Muscle of arm (tissue), 12 donors: ENCODE measurements around the gene MAST2. TPM values are rescaled to one million over a fixed set of nuclear protein-coding genes. Genes with fewer than 3 reads are reported as not detected.
"Not testable (repeated sequence)": the region's sequence is repeated elsewhere in the genome, so short reads cannot be mapped to it uniquely, and the experiment has no call there.

Experiments
- DNase-seq: peaks from one replicate; pipeline ENCODE4 v3.0.0-alpha.2; 2013
- polyA plus RNA-seq, 12 donors: library from polyadenylated mRNA; unstranded; fragments of 120-200 nt; gene quantifications; one replicate each; pipeline ENCODE4 v1.2.1, GENCODE V29; 2013; ENCODE audit not compliant: insufficient read length in 12 of 12

MAST2 gene
- polyA plus RNA-seq, 12 donors = 62.1 to 98.1 (median 78.3) TPM; not detected in 1

GRCh38 chr1:45857101-45857700, 53.8 kb downstream of the MAST2 start:
- no peak for DNase-seq

- not testable (repeated sequence) for DNase-seq
Measured at GRCh38 chr1:45857755-45858492, 54.5 kb downstream of the MAST2 start.

GRCh38 chr1:45859221-45859620, 55.8 kb downstream of the MAST2 start:
- DNase-seq = no peak

- DNase-seq = no peak
Measured at GRCh38 chr1:45862008-45862407, 58.6 kb downstream of the MAST2 start.

DNA sequence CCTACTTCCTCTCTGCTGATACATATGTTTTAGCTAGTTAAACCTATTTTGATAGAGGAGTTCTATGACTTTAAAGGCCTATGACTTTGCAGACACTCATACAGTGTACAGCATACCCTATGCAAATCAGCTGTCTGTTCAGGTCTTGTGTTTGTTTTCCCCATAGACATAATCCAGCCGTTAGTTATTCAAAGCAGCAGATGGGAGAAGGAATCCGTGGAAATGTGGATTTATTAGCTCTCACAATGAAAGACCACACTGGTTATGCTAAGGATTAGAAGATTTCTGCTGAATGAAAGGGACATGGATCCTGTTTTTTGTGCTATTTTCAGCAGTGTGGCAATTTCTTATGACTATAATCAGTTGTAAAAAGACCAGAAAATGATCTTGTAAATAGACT, 59.8 kb downstream of the MAST2 start:
- no peak for DNase-seq

- DNase-seq = no peak
Measured at GRCh38 chr1:45864167-45865106, 61.0 kb downstream of the MAST2 start.

- no peak for DNase-seq
Measured at GRCh38 chr1:45867697-45868348, 64.4 kb downstream of the MAST2 start.

GRCh38 chr1:45868861-45869260, 65.4 kb downstream of the MAST2 start:
- DNase-seq = no peak

DNA sequence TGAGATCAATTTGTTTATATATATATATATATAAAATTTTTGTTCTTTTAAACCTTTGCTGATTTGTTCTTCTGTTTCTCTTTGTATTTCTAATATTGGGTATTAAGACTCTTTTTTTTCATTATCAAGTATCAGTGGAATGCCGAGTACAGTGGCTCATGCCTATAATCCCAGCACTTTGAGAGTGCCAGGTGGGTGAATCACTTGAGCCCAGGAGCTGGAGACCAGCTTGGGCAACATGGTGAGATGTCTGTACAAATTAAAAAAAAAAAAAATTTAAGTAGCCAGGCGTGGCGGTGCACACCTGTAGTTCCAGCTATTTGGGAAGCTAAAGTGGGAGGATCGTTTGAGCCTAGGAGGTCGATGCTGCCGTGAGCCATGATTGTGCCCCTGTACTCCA, 67.1 kb downstream of the MAST2 start:
- DNase-seq = no peak

DNA sequence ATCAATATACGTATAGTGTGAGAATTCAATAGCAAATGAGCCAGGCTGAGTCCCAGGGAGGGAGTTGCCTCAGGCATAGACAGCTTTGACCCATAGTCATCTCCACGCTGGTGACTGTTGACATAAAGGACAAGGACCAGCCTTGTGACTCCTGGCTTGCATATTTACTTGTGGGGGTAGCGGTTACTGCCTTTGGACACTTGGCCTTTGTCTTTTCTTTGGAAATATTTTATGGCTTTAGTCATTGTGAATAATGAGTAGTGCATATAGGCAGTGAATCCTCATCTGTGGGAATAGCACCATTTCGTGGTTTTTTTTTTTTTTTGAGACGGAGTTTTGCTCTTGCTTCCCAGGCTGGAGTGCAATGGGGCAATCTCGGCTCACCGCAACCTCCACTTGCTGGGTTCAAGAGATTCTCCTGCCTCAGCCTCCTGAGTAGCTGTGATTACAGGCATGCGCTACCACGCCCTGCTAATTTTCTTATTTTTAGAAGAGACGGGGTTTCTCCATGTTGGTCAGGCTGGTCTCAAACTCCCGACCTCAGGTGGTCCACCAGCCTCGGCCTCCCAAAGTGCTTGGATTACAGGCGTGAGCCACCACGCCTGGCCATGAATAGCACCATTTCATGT, 68.9 kb downstream of the MAST2 start:
- DNase-seq = not testable (repeated sequence)

- DNase-seq = no peak
Measured at GRCh38 chr1:45876000-45876617, 72.7 kb downstream of the MAST2 start.

DNA sequence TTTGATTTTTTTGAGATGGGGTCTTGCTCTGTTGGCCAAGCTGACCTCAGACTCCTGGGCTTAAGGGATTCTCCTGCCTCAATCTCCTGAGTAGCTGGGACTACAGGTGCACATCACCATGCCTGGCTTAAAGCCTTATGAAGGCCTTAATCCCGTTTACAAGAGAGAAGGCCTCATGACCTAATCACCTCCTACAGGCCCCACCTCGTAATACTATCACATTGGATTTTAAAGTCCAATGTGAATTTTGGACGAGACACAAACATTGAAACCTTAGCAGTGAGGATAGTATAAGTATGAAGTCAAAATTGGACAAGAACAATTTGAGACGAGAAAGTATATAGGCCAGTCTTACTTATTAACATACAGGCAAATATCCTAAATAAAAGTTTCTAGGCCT, 73.9 kb downstream of the MAST2 start:
- no peak for DNase-seq

GRCh38 chr1:45879885-45880598, 76.6 kb downstream of the MAST2 start:
- no peak for DNase-seq

- DNase-seq = no peak
Measured at GRCh38 chr1:45880930-45881329, 77.5 kb downstream of the MAST2 start.

- no peak for DNase-seq
Measured at GRCh38 chr1:45883658-45884057, 80.2 kb downstream of the MAST2 start.

DNA sequence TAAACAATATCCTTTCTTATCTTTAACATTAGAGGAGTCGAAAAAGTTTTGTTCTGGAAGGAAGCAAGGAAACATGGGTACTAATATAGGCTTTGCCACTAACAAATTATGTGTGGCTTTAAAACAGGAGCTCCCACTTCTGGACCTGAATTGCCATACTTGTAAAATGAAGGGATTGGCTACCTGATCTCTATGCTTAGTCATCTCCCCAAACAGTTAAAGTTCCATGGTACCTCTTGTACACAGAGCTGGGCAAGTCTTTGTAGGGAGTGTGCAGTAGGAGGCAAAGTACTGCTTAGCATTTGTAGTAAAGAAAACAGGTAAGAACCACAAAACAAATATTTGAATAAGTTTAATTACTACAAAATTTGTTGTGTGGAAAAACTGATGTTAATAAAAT, 81.3 kb downstream of the MAST2 start:
- no peak for DNase-seq

DNA sequence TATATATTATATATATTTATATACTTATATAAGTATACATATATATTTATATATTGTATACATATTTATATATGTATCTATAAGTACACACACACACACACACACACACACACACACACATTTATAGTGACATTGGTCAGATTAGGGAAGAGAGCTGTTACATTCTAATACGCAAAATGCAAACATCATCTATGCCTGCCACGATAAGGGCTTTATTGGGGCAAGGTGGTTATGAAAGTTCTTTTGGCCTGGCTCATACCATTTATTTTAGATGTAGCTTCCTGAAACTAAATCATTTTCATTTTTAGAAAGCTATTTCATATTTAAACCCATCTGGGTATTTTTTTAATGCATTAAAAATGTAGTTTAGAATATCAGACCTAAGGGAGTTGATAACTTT, 82.8 kb downstream of the MAST2 start:
- no peak for DNase-seq

DNA sequence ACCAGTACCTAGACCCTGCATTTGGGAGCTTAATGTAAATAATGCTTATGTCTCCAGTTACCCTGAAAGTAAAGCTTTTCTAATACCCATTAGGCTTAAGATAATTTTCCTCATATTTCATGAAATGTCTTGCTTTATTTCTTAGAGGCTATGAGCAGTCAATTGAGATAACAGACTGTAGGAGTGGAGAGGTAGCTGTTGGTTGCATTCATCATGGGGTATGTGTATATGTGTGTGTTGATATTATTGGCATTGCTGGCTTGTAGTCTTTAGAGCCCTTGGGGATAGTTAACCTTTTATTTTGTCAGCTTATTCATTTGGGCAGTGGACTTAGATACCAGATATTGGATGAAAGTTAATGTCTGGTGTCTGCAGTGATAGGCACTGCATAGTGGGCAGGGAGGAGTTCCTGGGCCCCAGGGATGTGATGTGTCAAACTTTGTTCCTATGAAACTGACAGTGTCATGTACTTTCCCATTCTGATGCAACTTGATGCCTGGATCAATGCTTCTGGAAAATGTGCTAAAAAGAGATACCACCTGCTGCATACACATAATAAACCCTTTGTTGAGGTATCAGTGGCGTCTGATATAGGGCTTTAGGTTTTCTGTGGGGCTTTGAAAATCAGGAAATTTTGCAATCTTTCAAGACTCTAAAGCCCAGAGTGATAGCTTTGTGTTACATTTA, 83.9 kb downstream of the MAST2 start:
- no peak for DNase-seq

DNA sequence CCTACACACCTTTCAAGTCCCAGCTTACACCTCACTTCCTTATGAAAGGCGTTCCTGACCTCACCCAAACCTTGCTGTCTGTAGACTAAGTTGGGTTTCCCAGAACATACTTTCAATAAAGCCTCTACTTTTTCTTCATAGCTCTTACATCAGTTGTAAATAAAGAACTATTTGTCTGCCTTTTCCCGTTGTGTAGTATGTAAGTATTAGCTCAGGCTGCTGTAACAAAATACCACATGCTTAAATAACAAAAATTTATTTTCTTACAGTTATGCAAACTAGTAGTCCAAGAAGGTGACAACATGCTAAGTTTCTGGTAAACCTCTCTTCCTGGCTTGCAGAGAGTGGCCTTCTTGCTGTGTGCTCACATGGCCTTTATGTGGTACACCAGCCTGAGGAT, 86.7 kb downstream of the MAST2 start:
- no peak for DNase-seq

DNA sequence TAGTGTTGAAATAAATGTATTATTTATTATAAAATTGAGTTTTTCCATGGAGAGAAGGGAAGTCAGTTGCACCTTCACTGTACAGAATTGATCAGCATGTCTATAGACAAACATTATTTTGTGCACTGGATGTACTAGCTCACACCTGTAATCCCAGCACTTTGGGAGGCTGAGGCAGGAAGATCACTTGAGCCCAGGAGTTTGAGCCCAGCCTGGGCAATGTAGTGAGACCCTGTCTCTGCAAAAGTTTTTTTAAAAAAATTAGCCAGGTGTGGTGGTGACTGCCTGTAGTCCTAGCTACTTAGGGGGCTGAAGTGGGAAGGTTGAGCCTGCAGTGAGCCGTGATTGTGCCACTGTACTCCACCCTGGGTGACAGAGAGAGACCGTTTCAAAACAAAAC, 87.7 kb downstream of the MAST2 start:
- no peak for DNase-seq
